Calu3 (cell line): Measurements from ENCODE around the gene CATSPERZ. TPM values are rescaled to one million over a fixed set of nuclear protein-coding genes. Genes with fewer than 3 reads are reported as not detected.

Source experiments
- BruUV-seq: library from RNA; stranded (reverse); fragments of 400-500 nt; replicated peaks from 2 replicates; lab custom pipeline; 2021; lab: Mats Ljungman, UMichigan
- CTCF ChIA-PET: fragments of 300-600 bp; sonication (Branson Sonifier 250); formaldehyde crosslinking; loops from one replicate; lab custom pipeline; 2022; ENCODE audit warnings: antibody characterized with exemption; lab: Charles Lee
- DNase-seq: peaks from one replicate; pipeline ENCODE4 v3.0.0; 2022
- H3K27ac Mint-ChIP-seq: one replicate; pipeline ENCODE4 v1.8.0; 2022; ENCODE audit warnings: mixed read lengths; ENCODE audit not compliant: unreplicated experiment
- H3K27me3 Mint-ChIP-seq: one replicate; pipeline ENCODE4 v1.8.0; 2022; ENCODE audit warnings: mixed read lengths; ENCODE audit not compliant: unreplicated experiment
- H3K36me3 Mint-ChIP-seq: one replicate; pipeline ENCODE4 v1.8.0; 2022; ENCODE audit warnings: mild to moderate bottlenecking, moderate library complexity, mixed read lengths; ENCODE audit not compliant: insufficient read depth, unreplicated experiment
- H3K4me1 Mint-ChIP-seq: one replicate; pipeline ENCODE4 v1.8.0; 2022; ENCODE audit warnings: mild to moderate bottlenecking, low read depth, mixed read lengths; ENCODE audit not compliant: unreplicated experiment
- H3K4me3 Mint-ChIP-seq: one replicate; pipeline ENCODE4 v1.8.0; 2022; ENCODE audit warnings: mild to moderate bottlenecking, low read depth, moderate library complexity, mixed read lengths; ENCODE audit not compliant: unreplicated experiment
- H3K9me3 Mint-ChIP-seq: one replicate; pipeline ENCODE4 v1.8.0; 2022; ENCODE audit warnings: low read depth, mixed read lengths; ENCODE audit not compliant: unreplicated experiment
- CTCF ChIP-seq: fragments of 200-600 bp; IDR thresholded peaks from one replicate; pipeline ENCODE4 v1.8.0; 2022; ENCODE audit warnings: antibody characterized with exemption; ENCODE audit not compliant: unreplicated experiment
- intact Hi-C: fragments of 100-400 bp; cut with micrococcal nuclease; formaldehyde crosslinking; loops from one replicate; pipeline ENCODE4 v1.10.0; 2022; ENCODE audit not compliant: unreplicated experiment
- total RNA-seq: library from RNA; stranded (reverse); gene quantifications from 2 replicates; pipeline ENCODE4 v1.2.3, GENCODE V29; 2022

CATSPERZ gene
- total RNA-seq, 1 experiment from 2014 or later, result 0.85 TPM

- H3K4me3 Mint-ChIP-seq, result no peak overlapping the region
- peaks cover 53% of the 10 kb centered on the region for H3K36me3 Mint-ChIP-seq
- H3K9me3 Mint-ChIP-seq, result no peaks in the 10 kb centered on the region
- BruUV-seq, result no TSS peak
- no peak for DNase-seq
- H3K4me1 Mint-ChIP-seq, result no peaks in the 10 kb centered on the region
- H3K27me3 Mint-ChIP-seq, result no peaks in the 10 kb centered on the region
- CTCF ChIA-PET, result interaction anchor here (0.6 kb wide), 1 partner anchor 41 kb away, joined by 10 read pairs; no protein-coding TSS in a partner anchor
- TF ChIP-seq CTCF, result no peak
- no peak overlapping the region for H3K27ac Mint-ChIP-seq
- intact Hi-C loops, result no loop called here
Measured at GRCh38 chr11:64254326-64254725, 45.8 kb upstream of the CATSPERZ start.

GRCh38 chr11:64255135-64256128 lies 44.7 kb upstream of the CATSPERZ start:
- no peak for TF ChIP-seq CTCF
- no TSS peak for BruUV-seq
- Mint-ChIP-seq H3K4me1 (no peaks in the 10 kb centered on the region), H3K27me3 (no peaks in the 10 kb centered on the region), H3K4me3 (no peak overlapping the region), H3K9me3 (no peaks in the 10 kb centered on the region), H3K27ac (no peak overlapping the region), H3K36me3 (peaks cover 54% of the 10 kb centered on the region)
- intact Hi-C loops, result no loop called here
- CTCF ChIA-PET, result interaction anchor here (0.6 kb wide), 1 partner anchor 40 kb away, joined by 10 read pairs; no protein-coding TSS in a partner anchor
- DNase-seq, result no peak

GRCh38 chr11:64256300-64256699 lies 43.9 kb upstream of the CATSPERZ start:
- H3K9me3 Mint-ChIP-seq, result no peaks in the 10 kb centered on the region
- H3K27ac Mint-ChIP-seq, result no peak overlapping the region
- no TSS peak for BruUV-seq
- H3K27me3 Mint-ChIP-seq, result no peaks in the 10 kb centered on the region
- DNase-seq, result no peak
- H3K4me1 Mint-ChIP-seq, result no peaks in the 10 kb centered on the region
- CTCF ChIA-PET, result no interaction called here
- peaks cover 46% of the 10 kb centered on the region for H3K36me3 Mint-ChIP-seq
- no peak for TF ChIP-seq CTCF
- intact Hi-C loops, result no loop called here
- no peak overlapping the region for H3K4me3 Mint-ChIP-seq

GRCh38 chr11:64258356-64258755 lies 41.8 kb upstream of the CATSPERZ start:
- H3K27ac Mint-ChIP-seq, result no peak overlapping the region
- intact Hi-C loops, result no loop called here
- DNase-seq, result no peak
- H3K9me3 Mint-ChIP-seq, result no peaks in the 10 kb centered on the region
- peaks cover 39% of the 10 kb centered on the region for H3K36me3 Mint-ChIP-seq
- BruUV-seq, result no TSS peak
- CTCF ChIA-PET, result interaction anchor here (0.5 to 0.7 kb wide), 2 partner anchors 31 to 610 kb away, joined by 3 read pairs; no protein-coding TSS in a partner anchor
- no peak overlapping the region for H3K4me3 Mint-ChIP-seq
- H3K27me3 Mint-ChIP-seq, result no peaks in the 10 kb centered on the region
- H3K4me1 Mint-ChIP-seq, result no peaks in the 10 kb centered on the region
- TF ChIP-seq CTCF, result no peak
